Measurements from ENCODE around the gene MYO5C. TPM values are rescaled to one million over a fixed set of nuclear protein-coding genes. Genes with fewer than 3 reads are reported as not detected.

MYO5C gene
- total and polyA plus RNA-seq, 10 donors, result 0.53 to 23.4 (median 14.7) TPM

GRCh38 chr15:52232327-52232726 is 63.3 kb downstream of the MYO5C start:
- Histone ChIP-seq H3K27me3 (replicated peaks in 1 of 7) (no peaks in the 10 kb centered on the region), H3K9me3 (no peaks in the 10 kb centered on the region), H3K4me1 (peaks cover 4 to 91% (median 33%) of the 10 kb centered on the region in 6 donors), H3K27ac (peak overlapping the region; percentile 53 to 91 (median 76)), H3K36me3 (peaks cover 0 to 7% (median 0%) of the 10 kb centered on the region in 6 donors), H3K4me3 (peak overlapping the region in 1 of 8 donors; percentile 36)
- WGBS, 5 donors, result 43 to 58% (median 50%) methylated on average over 1 of the region's 1 CpG
- intact Hi-C loops (cut with DNase I; ENCODE audit: low total_unique reads), result no loop called here
- no peak for DNase-seq
- TF ChIP-seq POLR2AphosphoS5 (IDR thresholded peaks at IDR 0.05), result no peak
- TF ChIP-seq POLR2A (IDR thresholded peaks at IDR 0.05), result peak in 1 of 3 donors; percentile 17
- TF ChIP-seq, protein P1, sequence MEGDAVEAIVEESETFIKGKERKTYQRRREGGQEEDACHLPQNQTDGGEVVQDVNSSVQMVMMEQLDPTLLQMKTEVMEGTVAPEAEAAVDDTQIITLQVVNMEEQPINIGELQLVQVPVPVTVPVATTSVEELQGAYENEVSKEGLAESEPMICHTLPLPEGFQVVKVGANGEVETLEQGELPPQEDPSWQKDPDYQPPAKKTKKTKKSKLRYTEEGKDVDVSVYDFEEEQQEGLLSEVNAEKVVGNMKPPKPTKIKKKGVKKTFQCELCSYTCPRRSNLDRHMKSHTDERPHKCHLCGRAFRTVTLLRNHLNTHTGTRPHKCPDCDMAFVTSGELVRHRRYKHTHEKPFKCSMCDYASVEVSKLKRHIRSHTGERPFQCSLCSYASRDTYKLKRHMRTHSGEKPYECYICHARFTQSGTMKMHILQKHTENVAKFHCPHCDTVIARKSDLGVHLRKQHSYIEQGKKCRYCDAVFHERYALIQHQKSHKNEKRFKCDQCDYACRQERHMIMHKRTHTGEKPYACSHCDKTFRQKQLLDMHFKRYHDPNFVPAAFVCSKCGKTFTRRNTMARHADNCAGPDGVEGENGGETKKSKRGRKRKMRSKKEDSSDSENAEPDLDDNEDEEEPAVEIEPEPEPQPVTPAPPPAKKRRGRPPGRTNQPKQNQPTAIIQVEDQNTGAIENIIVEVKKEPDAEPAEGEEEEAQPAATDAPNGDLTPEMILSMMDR (IDR thresholded peaks at IDR 0.05 in 8 of 11, conservative IDR thresholded peaks at IDR 0.05 in 3 of 11), result no peak

DNA sequence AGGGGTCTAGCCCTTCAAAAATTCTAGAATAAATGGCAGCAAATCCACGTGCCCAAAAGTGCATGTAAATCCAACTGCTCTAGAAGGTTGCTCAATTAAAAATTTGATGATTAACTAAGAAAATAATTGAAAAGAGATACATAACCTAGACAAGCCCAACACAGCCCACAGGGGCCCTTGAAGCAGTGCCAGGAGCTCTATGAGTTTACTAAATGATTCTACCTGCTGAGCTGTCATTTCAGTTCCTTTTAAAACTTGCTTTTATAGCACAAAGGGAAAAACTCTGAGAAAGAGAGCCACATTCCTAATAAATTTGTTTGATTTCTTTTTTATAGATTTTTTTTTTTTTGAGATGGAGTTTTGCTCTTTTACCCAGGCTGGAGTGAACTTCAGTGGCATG is 65.5 kb downstream of the MYO5C start:
- TF ChIP-seq POLR2A (IDR thresholded peaks at IDR 0.05), result no peak
- TF ChIP-seq, protein P1 (IDR thresholded peaks at IDR 0.05 in 8 of 11, conservative IDR thresholded peaks at IDR 0.05 in 3 of 11), result no peak
- TF ChIP-seq POLR2AphosphoS5 (IDR thresholded peaks at IDR 0.05), result no peak
- Histone ChIP-seq H3K27ac (peak overlapping the region in 6 of 8 donors; percentile 63 to 87 (median 83)), H3K4me3 (no peak overlapping the region), H3K27me3 (replicated peaks in 1 of 7) (no peaks in the 10 kb centered on the region), H3K9me3 (no peaks in the 10 kb centered on the region), H3K4me1 (peaks cover 4 to 70% (median 28%) of the 10 kb centered on the region in 6 donors), H3K36me3 (no peaks in the 10 kb centered on the region)
- intact Hi-C loops (cut with DNase I; ENCODE audit: low total_unique reads), result no loop called here
- WGBS, 5 donors, result 79 to 96% (median 86%) methylated on average over 1 of the region's 1 CpG
- DNase-seq, result no peak

- TF ChIP-seq POLR2AphosphoS5 (IDR thresholded peaks at IDR 0.05) (peak; percentile 21 to 86 (median 79)), POLR2A (IDR thresholded peaks at IDR 0.05) (no peak)
- 43 to 67% (median 56%) methylated on average over 8 of the region's 8 CpGs for WGBS, 5 donors
Observed at GRCh38 chr15:52228921-52229320, 66.7 kb downstream of the MYO5C start.

GRCh38 chr15:52227456-52227855 is 68.1 kb downstream of the MYO5C start:
- H3K27ac ChIP-seq, result peak overlapping the region in 4 of 8 donors; percentile 40 to 83 (median 72)
- H3K9me3 ChIP-seq, result no peaks in the 10 kb centered on the region
- no peak for TF ChIP-seq POLR2A (IDR thresholded peaks at IDR 0.05)
- TF ChIP-seq, protein P1 (IDR thresholded peaks at IDR 0.05 in 8 of 11, conservative IDR thresholded peaks at IDR 0.05 in 3 of 11), result peak; percentile 69 to 83 (median 80)
- 51 to 54% (median 53%) methylated on average over 5 of the region's 5 CpGs for WGBS, 5 donors
- no peak overlapping the region for H3K4me3 ChIP-seq
- intact Hi-C loops (cut with DNase I; ENCODE audit: low total_unique reads), result no loop called here
- H3K4me1 ChIP-seq, result peaks cover 0 to 59% (median 9%) of the 10 kb centered on the region in 6 donors
- no peak for DNase-seq
- peaks cover 0 to 15% (median 0%) of the 10 kb centered on the region in 6 donors for H3K36me3 ChIP-seq
- H3K27me3 ChIP-seq (replicated peaks in 1 of 7), result no peaks in the 10 kb centered on the region

More at GRCh38 chr15:52228921-52229320, 66.7 kb downstream of the MYO5C start:
- Histone ChIP-seq H3K27ac (peak overlapping the region; percentile 63 to 87 (median 78)), H3K36me3 (peaks cover 0 to 8% (median 0%) of the 10 kb centered on the region in 6 donors), H3K27me3 (replicated peaks in 1 of 7) (no peaks in the 10 kb centered on the region), H3K9me3 (no peaks in the 10 kb centered on the region), H3K4me1 (peaks cover 4 to 59% (median 16%) of the 10 kb centered on the region in 6 donors), H3K4me3 (no peak overlapping the region)
- intact Hi-C loops (cut with DNase I; ENCODE audit: low total_unique reads), result no loop called here
- peak; percentile 91 for DNase-seq
